HepG2 (cell line): ENCODE data around the gene LLGL2. TPM values are rescaled to one million over a fixed set of nuclear protein-coding genes. Genes with fewer than 3 reads are reported as not detected.
A peak's percentile ranks its signal among the peaks of the same experiment; 100 is the strongest.

ENCODE experiments used
- ATM ChIP-seq: fragments of 450-650 bp; IDR thresholded peaks from 2 replicates; pipeline ENCODE4 v1.7.1; 2017; ENCODE audit warnings: mild to moderate bottlenecking, borderline replicate concordance
- ELK4 ChIP-seq: sonication (generic); formaldehyde crosslinking; IDR thresholded peaks from 2 replicates; pipeline ENCODE4 v1.9.0; 2021; ENCODE audit warnings: missing genetic modification reagents, borderline replicate concordance
- ETV6 ChIP-seq: sonication (generic); formaldehyde crosslinking; conservative IDR thresholded peaks from 2 replicates; pipeline ENCODE4 v1.4.0; 2020; ENCODE audit warnings: missing genetic modification reagents
- FOXA1 ChIP-seq, 2 experiments: fragments of 450-650 bp in 1 of 2; sonication (generic) in 1 of 2; formaldehyde crosslinking in 1 of 2; IDR thresholded peaks; 2 replicates each; pipeline versions ENCODE4 v1.4.0 to v1.6.1; 2016 to 2020; ENCODE audit warnings: missing genetic modification reagents in 1 of 2
- MATR3 ChIP-seq: sonication (generic); formaldehyde crosslinking; IDR thresholded peaks from 2 replicates; pipeline ENCODE4 v1.4.0; 2020; ENCODE audit warnings: missing genetic modification reagents
- MIER3 ChIP-seq: IDR thresholded peaks from 2 replicates; pipeline ENCODE4 v1.6.1; 2016; ENCODE audit warnings: missing compliant biosample characterization, borderline replicate concordance
- MTA1 ChIP-seq: sonication (generic); formaldehyde crosslinking; IDR thresholded peaks from 2 replicates; pipeline ENCODE4 v1.4.0; 2020; ENCODE audit warnings: missing genetic modification reagents, mild to moderate bottlenecking, borderline replicate concordance
- MYPOP ChIP-seq: sonication (generic); formaldehyde crosslinking; IDR thresholded peaks from 2 replicates; pipeline ENCODE4 v1.8.1; 2023; ENCODE audit warnings: mild to moderate bottlenecking, moderate library complexity, missing genetic modification reagents
- NCOR1 ChIP-seq: fragments of 200-600 bp; sonication (generic); IDR thresholded peaks from 2 replicates; pipeline ENCODE4 v1.7.0; 2017; ENCODE audit warnings: antibody characterized with exemption, low read length, borderline replicate concordance
- PITX1 ChIP-seq: sonication (generic); formaldehyde crosslinking; IDR thresholded peaks from 2 replicates; pipeline ENCODE4 v1.5.1; 2020; ENCODE audit warnings: mild to moderate bottlenecking, missing genetic modification reagents
- TEAD2 ChIP-seq: sonication (generic); formaldehyde crosslinking; IDR thresholded peaks from 2 replicates; pipeline ENCODE4 v1.9.0; 2021; ENCODE audit warnings: missing genetic modification reagents
- TP53 ChIP-seq: sonication (generic); formaldehyde crosslinking; conservative IDR thresholded peaks from 2 replicates; pipeline ENCODE4 v1.4.0; 2020; ENCODE audit warnings: missing genetic modification reagents
- ZBTB14 ChIP-seq: sonication (generic); formaldehyde crosslinking; IDR thresholded peaks from 2 replicates; pipeline ENCODE4 v1.4.0; 2020; ENCODE audit warnings: missing genetic modification reagents
- ZFP82 ChIP-seq: sonication (generic); formaldehyde crosslinking; IDR thresholded peaks from 2 replicates; pipeline ENCODE4 v1.5.1; 2020; ENCODE audit warnings: mild to moderate bottlenecking, missing genetic modification reagents, borderline replicate concordance
- ZNF3 ChIP-seq: IDR thresholded peaks from 2 replicates; pipeline ENCODE4 v1.7.0; 2017; ENCODE audit warnings: inconsistent platforms
- ZNF331 ChIP-seq: sonication (generic); formaldehyde crosslinking; IDR thresholded peaks from 2 replicates; pipeline ENCODE4 v1.4.0; 2020; ENCODE audit warnings: missing genetic modification reagents
- ZNF503 ChIP-seq: sonication (generic); formaldehyde crosslinking; IDR thresholded peaks from 2 replicates; pipeline ENCODE4 v1.4.0; 2020; ENCODE audit warnings: missing genetic modification reagents
- ZNF687 ChIP-seq: sonication (generic); formaldehyde crosslinking; IDR thresholded peaks from 2 replicates; pipeline ENCODE4 v1.5.1; 2020; ENCODE audit warnings: mild to moderate bottlenecking, missing genetic modification reagents, moderate library complexity
- ZNF749 ChIP-seq: sonication (generic); formaldehyde crosslinking; IDR thresholded peaks from 2 replicates; pipeline ENCODE4 v1.8.0; 2022; ENCODE audit warnings: mild to moderate bottlenecking, missing genetic modification reagents, moderate library complexity, borderline replicate concordance
- ZNF775 ChIP-seq: sonication (generic); formaldehyde crosslinking; IDR thresholded peaks from 2 replicates; pipeline ENCODE4 v1.4.0; 2020; ENCODE audit warnings: missing genetic modification reagents, mild to moderate bottlenecking, moderate library complexity, borderline replicate concordance
- ZSCAN30 ChIP-seq: sonication (generic); formaldehyde crosslinking; IDR thresholded peaks from 2 replicates; pipeline ENCODE4 v1.5.0; 2020; ENCODE audit warnings: mild to moderate bottlenecking, missing genetic modification reagents
- polyA plus RNA-seq, 8 experiments: library from polyadenylated mRNA; depleted of rRNA in 3 of 8; stranded (reverse) in 7 of 8; unstranded in 1 of 8; fragments of >200 nt; fragmentation: Illumina TruSeq in 4 of 8; extraction: Trizol in 4 of 8; gene quantifications; 2 replicates each; pipeline versions ENCODE4 v1.2.1 to v1.2.3, GENCODE V29; 2011 to 2016; ENCODE audit warnings: low read depth in 4 of 8, missing spikeins in 1 of 8, mixed read lengths in 1 of 8; ENCODE audit not compliant: insufficient read depth in 1 of 8
- total RNA-seq, 5 experiments: library from RNA; depleted of rRNA; stranded (reverse); fragments of >200 nt; fragmentation: Illumina TruSeq; extraction: Trizol; gene quantifications; 2 replicates each; pipeline ENCODE4 v1.2.3, GENCODE V29; 2016; ENCODE audit warnings: low read depth in 1 of 5

Gene LLGL2
- total and polyA plus RNA-seq, 2 of the 13 experiments (the other 11 are each of a cell fraction or from before 2014, with no cell fraction given), result 83.0 to 86.7 TPM

- TF ChIP-seq ELK4 (CRISPR knock-in tag), result no peak
- TF ChIP-seq ZNF3, result no peak
- no peak for TF ChIP-seq ZNF775 (CRISPR knock-in tag)
- no peak for TF ChIP-seq ATM
- no peak for TF ChIP-seq TEAD2 (CRISPR knock-in tag)
- TF ChIP-seq ZNF687, result no peak
- peak; percentile 6; the same call in 1 of the 2 replicates for TF ChIP-seq ZNF503
- no peak for TF ChIP-seq FOXA1 (IDR thresholded peaks at IDR 0.05)
- TF ChIP-seq FOXA1 (CRISPR knock-in tag; IDR thresholded peaks at IDR 0.05), result no peak
- TF ChIP-seq MATR3, result no peak
- 0 out of 2 replicates have a peak, but pooled peaks have one; percentile 30 for TF ChIP-seq ZNF331 (CRISPR knock-in tag)
- no peak for TF ChIP-seq ZFP82 (CRISPR knock-in tag)
- no peak for TF ChIP-seq MTA1
- no peak for TF ChIP-seq ZBTB14 (CRISPR knock-in tag)
- TF ChIP-seq ETV6 (CRISPR knock-in tag), result no peak
- TF ChIP-seq NCOR1, result no peak
- TF ChIP-seq ZNF749, result no peak
- no peak for TF ChIP-seq PITX1
- TF ChIP-seq TP53, result no peak
- TF ChIP-seq MYPOP (CRISPR knock-in tag), result no peak; the same call in 1 of the 2 replicates
- TF ChIP-seq MIER3, result no peak; the same call in 1 of the 2 replicates
- TF ChIP-seq ZSCAN30 (CRISPR knock-in tag), result no peak
Observed at GRCh38 chr17:75514919-75515495, 10.5 kb upstream of the LLGL2 start (continued).
